GM12864 (cell line): ENCODE measurements around the gene EIF3K.

Experiments used
- DNase-seq: peaks from one replicate; pipeline ENCODE4 v3.0.0-alpha.2; 2011; ENCODE audit warnings: low read depth
- H3K4me3 ChIP-seq: 2 replicates; pipeline ENCODE4 v1.5.1; 2011; ENCODE audit warnings: mild to moderate bottlenecking, low read depth, low read length, control low read depth
- TF ChIP-seq, protein P1 (sequence below): IDR thresholded peaks from 2 replicates; pipeline ENCODE4 v1.5.1; 2011; ENCODE audit warnings: low read depth, mild to moderate bottlenecking, moderate library complexity, low read length, control low read depth, inconsistent platforms; ENCODE audit errors: missing control alignments

Gene EIF3K

DNA sequence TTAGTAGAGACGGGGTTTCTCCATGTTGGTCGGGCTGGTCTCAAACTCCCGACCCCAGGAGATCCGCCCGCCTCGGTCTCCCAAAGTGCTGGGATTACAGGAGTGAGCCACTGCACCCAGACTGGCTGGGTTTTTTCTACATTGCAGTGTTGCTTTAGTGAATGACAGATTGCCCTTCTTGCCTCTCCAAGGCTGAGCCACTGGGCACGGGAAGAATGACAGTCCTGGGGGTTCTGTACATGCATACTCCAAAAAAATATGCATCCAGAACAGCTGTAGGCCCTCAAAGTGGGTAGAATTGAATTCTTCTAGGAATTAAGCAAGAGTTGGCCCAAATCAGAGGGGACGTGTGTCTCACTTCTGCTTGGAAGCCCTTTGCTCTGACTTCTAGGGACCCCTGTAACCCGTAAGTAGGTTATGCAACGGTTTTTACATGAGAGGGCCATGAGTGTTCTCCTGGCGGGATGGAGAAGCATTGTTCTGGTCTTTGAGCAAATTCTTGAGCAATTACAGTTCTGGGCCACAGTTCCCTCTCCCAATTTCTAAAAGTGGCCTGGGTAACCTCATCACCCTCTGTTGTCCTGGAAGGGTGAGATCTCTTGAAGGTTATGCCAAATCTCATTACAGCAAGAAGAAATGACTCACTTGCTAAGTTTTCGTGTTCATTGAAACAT lies 32.1 kb downstream of the EIF3K start:
- TF ChIP-seq, protein P1, sequence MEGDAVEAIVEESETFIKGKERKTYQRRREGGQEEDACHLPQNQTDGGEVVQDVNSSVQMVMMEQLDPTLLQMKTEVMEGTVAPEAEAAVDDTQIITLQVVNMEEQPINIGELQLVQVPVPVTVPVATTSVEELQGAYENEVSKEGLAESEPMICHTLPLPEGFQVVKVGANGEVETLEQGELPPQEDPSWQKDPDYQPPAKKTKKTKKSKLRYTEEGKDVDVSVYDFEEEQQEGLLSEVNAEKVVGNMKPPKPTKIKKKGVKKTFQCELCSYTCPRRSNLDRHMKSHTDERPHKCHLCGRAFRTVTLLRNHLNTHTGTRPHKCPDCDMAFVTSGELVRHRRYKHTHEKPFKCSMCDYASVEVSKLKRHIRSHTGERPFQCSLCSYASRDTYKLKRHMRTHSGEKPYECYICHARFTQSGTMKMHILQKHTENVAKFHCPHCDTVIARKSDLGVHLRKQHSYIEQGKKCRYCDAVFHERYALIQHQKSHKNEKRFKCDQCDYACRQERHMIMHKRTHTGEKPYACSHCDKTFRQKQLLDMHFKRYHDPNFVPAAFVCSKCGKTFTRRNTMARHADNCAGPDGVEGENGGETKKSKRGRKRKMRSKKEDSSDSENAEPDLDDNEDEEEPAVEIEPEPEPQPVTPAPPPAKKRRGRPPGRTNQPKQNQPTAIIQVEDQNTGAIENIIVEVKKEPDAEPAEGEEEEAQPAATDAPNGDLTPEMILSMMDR: no peak
- DNase-seq: no peak
- H3K4me3 ChIP-seq: no peak overlapping the region

DNA sequence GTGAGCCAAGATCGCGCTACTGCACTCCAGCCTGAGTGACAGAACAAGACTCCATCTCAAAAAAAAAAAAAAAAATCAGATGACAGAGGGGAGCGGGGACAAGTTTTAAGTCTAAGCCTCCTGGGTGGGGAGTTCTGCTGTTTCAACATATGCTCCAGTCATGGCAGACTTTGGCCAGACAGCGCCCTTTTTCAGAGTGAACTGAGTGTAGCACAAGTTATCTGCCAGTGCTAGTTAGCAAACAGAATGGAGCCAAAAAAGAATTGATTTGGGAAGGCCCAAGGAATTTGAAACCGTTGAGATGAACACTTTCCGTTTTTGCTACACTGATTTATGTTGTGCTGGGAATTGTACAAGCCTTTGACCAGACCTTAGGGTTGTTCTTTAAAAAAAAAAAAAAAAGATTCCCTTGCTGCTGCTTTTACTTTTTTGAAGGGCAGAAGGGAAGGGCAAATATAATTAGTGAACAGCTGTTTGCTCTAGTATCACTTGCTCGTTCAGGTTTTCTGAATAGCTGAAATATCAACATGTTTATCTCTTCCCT lies 34.1 kb downstream of the EIF3K start:
- H3K4me3 ChIP-seq: no peak overlapping the region
- DNase-seq: no peak
- TF ChIP-seq, protein P1: no peak

DNA sequence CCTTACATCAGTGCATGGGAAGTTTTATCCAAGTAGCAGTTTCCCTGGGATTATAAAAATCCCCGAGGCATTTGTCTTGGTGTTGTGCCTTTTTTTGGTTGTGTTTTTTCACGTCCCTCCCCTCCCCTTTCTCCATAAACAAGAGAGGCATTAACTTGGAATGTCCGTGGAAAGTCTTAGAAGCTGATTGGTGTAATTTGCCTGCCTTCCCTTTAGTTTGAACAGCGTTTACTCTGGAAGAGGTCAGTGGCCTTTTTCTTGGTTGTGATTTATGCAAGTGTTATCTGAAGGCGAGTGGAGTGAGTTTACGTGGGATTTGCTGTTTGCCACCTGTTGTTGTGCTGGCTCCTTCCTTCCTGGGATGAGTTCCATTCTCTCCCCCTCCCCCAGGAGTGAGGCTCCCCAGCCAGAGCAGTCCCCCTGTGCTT lies 35.7 kb downstream of the EIF3K start:
- no peak for DNase-seq
- no peak overlapping the region for H3K4me3 ChIP-seq
- TF ChIP-seq, protein P1: no peak

DNA sequence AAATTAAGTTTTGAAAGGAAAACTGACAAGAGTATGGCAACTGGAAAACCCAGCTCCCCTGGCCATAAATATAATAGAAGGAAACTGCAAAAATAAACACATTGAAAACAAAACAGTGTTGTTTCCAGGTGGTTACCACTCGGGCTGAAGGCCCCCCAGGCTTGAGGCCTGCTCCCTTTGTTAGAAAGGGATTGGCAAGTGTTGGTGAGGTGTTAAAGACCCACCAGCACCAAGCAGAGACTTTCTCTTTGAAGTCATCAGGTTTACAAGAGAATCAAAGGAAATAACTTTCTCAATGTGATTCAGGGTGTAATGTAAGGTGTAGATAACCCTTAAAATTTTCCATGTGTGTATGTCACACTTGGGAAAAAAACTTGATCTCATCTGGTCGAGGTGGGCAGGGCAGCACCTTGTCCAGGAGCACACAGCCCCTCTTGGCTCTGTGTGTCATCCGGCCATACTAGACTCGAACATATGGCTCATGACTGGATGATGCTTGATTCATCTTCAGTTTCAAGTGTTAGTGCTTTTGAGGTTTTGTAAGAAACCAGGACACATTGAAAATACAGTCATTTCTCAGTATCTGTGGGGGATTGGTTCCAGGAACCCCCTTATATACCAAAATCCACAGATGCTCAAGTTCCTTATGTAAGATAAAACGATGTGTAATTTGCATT lies 36.3 kb downstream of the EIF3K start:
- DNase-seq: peak; percentile 64
- TF ChIP-seq, protein P1: no peak
- no peak overlapping the region for H3K4me3 ChIP-seq

DNA sequence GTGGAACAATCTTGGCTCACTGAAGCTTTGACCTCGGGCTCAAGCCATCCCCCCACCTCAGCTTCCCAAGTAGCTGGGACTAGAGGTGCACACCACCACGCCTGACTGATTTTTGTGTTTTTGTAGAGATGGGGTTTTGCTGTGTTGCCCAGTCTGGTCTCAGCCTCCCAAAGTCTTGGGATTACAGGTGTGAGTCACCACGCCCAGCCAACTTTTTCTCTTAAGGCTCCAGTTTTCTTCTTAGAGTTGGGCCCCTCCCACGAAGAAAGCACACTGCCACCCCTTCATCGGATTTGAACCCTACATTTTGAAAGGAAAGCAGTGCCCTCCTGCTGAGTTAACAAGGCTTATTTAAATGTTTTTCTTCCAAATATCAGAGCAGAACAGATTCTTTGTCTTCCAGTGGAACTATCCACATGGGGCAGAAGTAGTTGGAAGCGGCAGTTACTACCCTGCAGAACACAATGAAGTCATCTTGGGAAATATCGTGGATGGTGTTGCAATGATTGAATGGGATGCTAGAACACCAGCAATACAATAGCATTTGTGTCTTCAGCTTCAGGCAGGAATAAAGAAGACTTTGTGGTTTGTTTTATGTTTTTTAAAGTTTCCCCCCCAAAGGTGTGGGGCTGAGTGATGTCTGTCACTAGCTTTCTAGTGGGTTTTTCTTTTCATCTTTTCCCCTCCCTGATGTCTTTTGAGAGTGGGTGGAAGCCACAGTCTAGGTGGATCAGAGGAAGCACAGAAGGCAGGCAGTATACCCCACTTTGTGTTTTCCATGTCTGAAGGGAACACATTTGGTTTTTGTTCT lies 37.4 kb downstream of the EIF3K start:
- no peak overlapping the region for H3K4me3 ChIP-seq
- DNase-seq: no peak
- TF ChIP-seq, protein P1: no peak

DNA sequence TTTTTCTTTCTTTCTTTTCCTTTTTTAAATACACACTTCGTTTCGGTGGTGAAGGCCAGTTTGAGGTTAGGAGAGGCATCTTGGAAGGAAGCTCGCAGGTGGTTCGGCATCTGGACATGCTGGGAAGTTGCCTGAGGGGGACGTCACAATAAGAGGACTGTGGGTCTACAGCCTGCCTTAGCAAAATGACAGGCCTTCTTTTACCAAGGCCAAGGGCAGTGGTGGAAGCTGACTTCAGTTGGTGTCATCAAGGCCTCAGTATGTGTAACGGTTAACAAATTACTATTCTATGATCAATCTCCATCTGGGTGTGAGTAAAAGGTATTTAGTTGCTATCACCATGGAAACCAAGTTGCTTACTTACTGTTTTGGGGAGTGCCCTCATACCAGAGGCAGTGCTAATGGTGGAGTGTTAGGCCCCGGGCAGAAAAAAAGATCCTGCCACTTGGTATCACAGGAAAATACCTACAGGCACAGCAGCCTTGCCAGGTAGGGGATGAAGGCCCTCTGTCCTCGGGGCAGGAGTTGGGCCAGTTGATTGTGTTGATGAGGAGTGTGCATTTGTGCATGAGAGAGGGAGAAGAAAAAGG lies 38.7 kb downstream of the EIF3K start:
- H3K4me3 ChIP-seq: no peak overlapping the region
- TF ChIP-seq, protein P1: no peak
- no peak for DNase-seq
